GM12864 (cell line): ENCODE measurements around the gene WEE2.
"Not testable (repeated sequence)": the region's sequence is repeated elsewhere in the genome, so short reads cannot be mapped to it uniquely, and the experiment has no call there.

Experiments
- DNase-seq: peaks from one replicate; pipeline ENCODE4 v3.0.0-alpha.2; 2011; ENCODE audit warnings: low read depth
- H3K4me3 ChIP-seq: 2 replicates; pipeline ENCODE4 v1.5.1; 2011; ENCODE audit warnings: mild to moderate bottlenecking, low read depth, low read length, control low read depth
- CTCF ChIP-seq: IDR thresholded peaks from 2 replicates; pipeline ENCODE4 v1.5.1; 2011; ENCODE audit warnings: low read depth, mild to moderate bottlenecking, moderate library complexity, low read length, control low read depth, inconsistent platforms; ENCODE audit errors: missing control alignments

Gene WEE2

DNA sequence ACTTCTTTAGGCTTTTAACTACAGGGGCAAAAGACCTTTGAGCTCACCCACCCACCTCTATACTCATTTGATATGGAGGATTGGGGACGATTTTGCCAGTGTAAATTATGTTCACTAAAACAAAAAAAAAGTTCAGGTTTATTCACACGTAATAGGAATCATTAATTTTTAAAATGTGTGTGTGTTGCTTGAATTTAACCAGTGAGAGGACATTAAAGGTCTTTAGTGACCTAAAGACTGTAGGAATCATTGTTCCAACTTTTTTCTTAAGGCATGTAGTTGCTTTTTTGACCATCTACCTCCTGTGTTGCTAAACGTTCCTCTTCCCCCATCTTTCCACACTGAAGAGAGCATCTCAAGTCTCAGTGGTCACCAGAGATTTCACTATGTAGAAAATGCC lies 31.1 kb downstream of the WEE2 start:
- DNase-seq, result no peak
- peak overlapping the region; percentile 76 for H3K4me3 ChIP-seq
- TF ChIP-seq CTCF, result no peak

GRCh38 chr7:141742229-141742628 lies 34.1 kb downstream of the WEE2 start:
- no peak for DNase-seq
- H3K4me3 ChIP-seq, result no peak overlapping the region
- no peak for TF ChIP-seq CTCF

DNA sequence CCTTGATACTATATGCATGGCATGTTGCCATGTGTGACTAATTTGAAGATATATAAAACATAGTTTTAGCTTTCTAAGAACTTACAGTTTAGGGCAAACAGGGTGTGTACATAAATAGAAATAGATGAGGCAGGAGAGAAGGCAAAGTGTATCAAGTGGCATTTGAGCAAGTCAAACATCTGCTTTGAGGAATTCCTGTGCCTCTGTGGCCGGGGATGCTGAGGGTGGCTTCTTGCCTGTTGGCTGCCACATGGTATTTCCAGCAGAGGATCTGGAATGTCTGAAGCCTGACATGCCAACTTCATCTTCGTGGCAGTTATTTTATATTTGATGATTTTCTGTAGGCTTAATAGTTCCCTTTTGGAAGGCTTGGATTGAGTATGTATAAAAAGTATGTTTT lies 36.0 kb downstream of the WEE2 start:
- TF ChIP-seq CTCF, result no peak

GRCh38 chr7:141748396-141748795 lies 40.2 kb downstream of the WEE2 start:
- no peak for DNase-seq
- no peak for TF ChIP-seq CTCF
- H3K4me3 ChIP-seq, result no peak overlapping the region

More for the DNA sequence above, 36.0 kb downstream of the WEE2 start:
- H3K4me3 ChIP-seq, result no peak overlapping the region
- no peak for DNase-seq

DNA sequence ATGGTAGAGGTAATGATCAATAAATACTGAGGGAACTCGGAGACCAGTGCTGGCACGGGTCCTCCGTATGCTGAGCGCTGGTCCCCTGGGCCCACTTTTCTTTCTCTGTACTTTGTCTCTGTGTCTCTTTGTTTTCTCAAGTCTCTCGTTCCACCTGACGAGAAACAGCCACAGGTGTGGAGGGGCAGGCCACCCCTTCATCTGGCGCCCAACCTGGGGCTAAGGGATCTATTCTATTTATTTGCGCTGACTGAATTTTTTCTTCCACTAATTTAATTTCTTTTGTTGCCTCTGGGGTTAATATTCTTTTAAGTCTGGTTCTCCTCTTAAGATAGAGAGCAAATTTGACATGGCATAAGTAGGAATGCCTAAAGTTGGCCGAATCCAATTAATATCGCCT lies 43.8 kb downstream of the WEE2 start:
- not testable (repeated sequence) for DNase-seq

DNA sequence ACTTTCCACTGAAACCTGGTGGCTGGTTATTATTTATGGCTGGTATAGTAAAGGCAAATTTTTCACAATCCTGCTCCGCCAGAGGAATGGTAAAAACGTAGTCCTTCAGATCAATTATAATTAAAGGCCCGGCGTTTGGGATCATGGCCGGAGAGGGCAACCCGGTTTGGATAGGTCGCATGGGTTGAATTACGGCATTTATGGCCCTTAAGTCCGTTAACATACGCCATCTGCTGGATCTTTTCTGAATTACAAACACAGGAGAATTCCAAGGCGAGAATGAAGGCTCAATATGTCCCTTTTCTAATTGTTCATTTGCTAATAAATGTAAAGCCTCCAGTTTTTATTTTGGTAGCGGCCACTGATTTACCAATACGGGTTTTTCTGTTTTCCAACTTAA lies 44.5 kb downstream of the WEE2 start:
- no peak overlapping the region for H3K4me3 ChIP-seq
- peak; percentile 28 for TF ChIP-seq CTCF
- no peak for DNase-seq

More for the DNA sequence above, 43.8 kb downstream of the WEE2 start:
- not testable (repeated sequence) for H3K4me3 ChIP-seq

GRCh38 chr7:141754939-141755338 lies 46.8 kb downstream of the WEE2 start:
- peak; percentile 49 for TF ChIP-seq CTCF
- no peak for DNase-seq
- H3K4me3 ChIP-seq, result no peak overlapping the region

DNA sequence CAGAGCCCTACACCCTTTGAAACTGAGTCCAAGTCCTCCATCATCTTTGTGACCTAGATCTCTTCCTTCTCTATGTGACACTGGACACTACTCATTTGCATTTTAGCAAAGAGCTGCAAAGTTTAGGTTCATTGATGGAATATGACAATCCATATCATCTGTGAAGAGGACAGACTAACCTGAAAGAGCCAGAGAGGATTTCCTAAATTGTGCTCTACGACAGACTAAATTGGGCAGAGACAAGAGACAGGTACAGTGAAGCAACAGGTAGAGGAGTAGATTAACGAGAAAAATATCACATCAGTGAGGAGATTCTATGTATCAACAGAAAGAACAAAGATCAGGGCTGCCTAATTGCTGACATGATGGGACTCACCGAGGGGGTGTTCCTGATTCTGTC lies 55.6 kb downstream of the WEE2 start, which contains the start of gene TAS2R3:
TSS of gene TAS2R3 (plus strand) at position 301 of the 400 bp plus-strand sequence. CDS start at position 363, 62 bp downstream.
- no peak within 1 kb of the TSS for H3K4me3 ChIP-seq
- TF ChIP-seq CTCF, result no peak
- no peak for DNase-seq

- DNase-seq, H3K4me3 ChIP-seq: not testable (repeated sequence)
Measured at GRCh38 chr7:141770083-141770583, 62.0 kb downstream of the WEE2 start.
